ENCODE data around the gene ITPR1. TPM values are rescaled to one million over a fixed set of nuclear protein-coding genes. Genes with fewer than 3 reads are reported as not detected.

The ITPR1 gene
- total RNA-seq, 2 experiments from 2014 or later, result 84.4 to 104 TPM

GRCh38 chr3:4547799-4548198, 54.7 kb downstream of the ITPR1 start:
- ChIA-PET CTCF (ENCODE audit: unreplicated experiment) (no interaction called here), POLR2A (interaction anchor here (0.6 kb wide), 1 partner anchor 104 kb away, joined by 3 read pairs; no protein-coding TSS in a partner anchor)
- H3K4me1 ChIP-seq (ENCODE audit: insufficient read depth, low read length, poor library complexity, severe bottlenecking), result no peaks in the 10 kb centered on the region
- no peaks in the 10 kb centered on the region for H3K79me2 ChIP-seq (ENCODE audit: insufficient read depth, low read depth, low read length)
- H4K20me1 ChIP-seq (ENCODE audit: insufficient read depth, low read length), result no peaks in the 10 kb centered on the region
- H2AFZ ChIP-seq (ENCODE audit: low read length), result no peak overlapping the region
- H3K9me2 ChIP-seq (ENCODE audit: insufficient read depth, low read length), result no peaks in the 10 kb centered on the region
- H3K4me3 ChIP-seq (ENCODE audit: low read depth, low read length, poor library complexity, severe bottlenecking), result no peak overlapping the region
- no peak overlapping the region for H3K27ac ChIP-seq (ENCODE audit: low read depth, low read length, poor library complexity, severe bottlenecking)
- BruUV-seq (replicated peaks), result no TSS peak
- no peaks in the 10 kb centered on the region for H3K9me3 ChIP-seq (ENCODE audit: low read length)
- TF ChIP-seq CTCF (conservative IDR thresholded peaks at IDR 0.05; ENCODE audit: low read length) (no peak), EZH2phosphoT487 (IDR thresholded peaks at IDR 0.05; ENCODE audit: borderline replicate concordance, low read depth, low read length) (no peak)
- H3K4me2 ChIP-seq (ENCODE audit: low read length), result no peak overlapping the region
- DNase-seq (ENCODE audit: low spot score), result no peak
- no peaks in the 10 kb centered on the region for H3K36me3 ChIP-seq (ENCODE audit: insufficient read depth, low read length)
- intact Hi-C loops (cut with micrococcal nuclease; ENCODE audit: unreplicated experiment), result no loop called here

- Histone ChIP-seq H3K4me1 (ENCODE audit: insufficient read depth, low read length, poor library complexity, severe bottlenecking) (no peaks in the 10 kb centered on the region), H3K27ac (ENCODE audit: low read depth, low read length, poor library complexity, severe bottlenecking) (no peak overlapping the region), H3K79me2 (ENCODE audit: insufficient read depth, low read depth, low read length) (no peaks in the 10 kb centered on the region), H3K9me3 (ENCODE audit: low read length) (no peaks in the 10 kb centered on the region), H3K36me3 (ENCODE audit: insufficient read depth, low read length) (no peaks in the 10 kb centered on the region), H3K4me3 (ENCODE audit: low read depth, low read length, poor library complexity, severe bottlenecking) (no peak overlapping the region), H3K9me2 (ENCODE audit: insufficient read depth, low read length) (no peaks in the 10 kb centered on the region), H3K4me2 (ENCODE audit: low read length) (no peak overlapping the region), H2AFZ (ENCODE audit: low read length) (no peak overlapping the region), H4K20me1 (ENCODE audit: insufficient read depth, low read length) (no peaks in the 10 kb centered on the region)
- BruUV-seq (replicated peaks), result no TSS peak
- ChIA-PET POLR2A (no interaction called here), CTCF (ENCODE audit: unreplicated experiment) (no interaction called here)
- no peak for TF ChIP-seq EZH2phosphoT487 (IDR thresholded peaks at IDR 0.05; ENCODE audit: borderline replicate concordance, low read depth, low read length)
- no peak for TF ChIP-seq CTCF (conservative IDR thresholded peaks at IDR 0.05; ENCODE audit: low read length)
- DNase-seq (ENCODE audit: low spot score), result no peak
- intact Hi-C loops (cut with micrococcal nuclease; ENCODE audit: unreplicated experiment), result no loop called here
These were observed 55.2 kb downstream of the ITPR1 start for GRCh38 chr3:4548356-4548755.

- ChIA-PET CTCF (ENCODE audit: unreplicated experiment) (no interaction called here), POLR2A (no interaction called here)
- Histone ChIP-seq H3K9me3 (ENCODE audit: low read length) (no peaks in the 10 kb centered on the region), H3K4me2 (ENCODE audit: low read length) (no peak overlapping the region), H3K9me2 (ENCODE audit: insufficient read depth, low read length) (no peaks in the 10 kb centered on the region), H3K36me3 (ENCODE audit: insufficient read depth, low read length) (no peaks in the 10 kb centered on the region), H4K20me1 (ENCODE audit: insufficient read depth, low read length) (no peaks in the 10 kb centered on the region), H3K4me3 (ENCODE audit: low read depth, low read length, poor library complexity, severe bottlenecking) (no peak overlapping the region), H3K4me1 (ENCODE audit: insufficient read depth, low read length, poor library complexity, severe bottlenecking) (no peaks in the 10 kb centered on the region), H3K27ac (ENCODE audit: low read depth, low read length, poor library complexity, severe bottlenecking) (no peak overlapping the region), H3K79me2 (ENCODE audit: insufficient read depth, low read depth, low read length) (no peaks in the 10 kb centered on the region), H2AFZ (ENCODE audit: low read length) (no peak overlapping the region)
- no peak for TF ChIP-seq EZH2phosphoT487 (IDR thresholded peaks at IDR 0.05; ENCODE audit: borderline replicate concordance, low read depth, low read length)
- no peak for TF ChIP-seq CTCF (conservative IDR thresholded peaks at IDR 0.05; ENCODE audit: low read length)
- no TSS peak for BruUV-seq (replicated peaks)
- intact Hi-C loops (cut with micrococcal nuclease; ENCODE audit: unreplicated experiment), result no loop called here
- DNase-seq (ENCODE audit: low spot score), result no peak
These were observed 55.6 kb downstream of the ITPR1 start for GRCh38 chr3:4548780-4549179.
